Measurements from ENCODE around the gene DSP.
A peak's percentile ranks its signal among the peaks of the same experiment; 100 is the strongest.

DSP gene

GRCh38 chr6:7541175-7542064 lies at the start of gene DSP:
Gene DSP, plus strand, starts transcription at chr6:7541671. Its CDS starts 245 bp downstream, at chr6:7541916.
- DNase-seq (ENCODE audit: low spot score): peak; percentile 45

- no peak for DNase-seq (ENCODE audit: low spot score)
Measured at GRCh38 chr6:7493866-7494265, 47.6 kb upstream of the DSP start.

- DNase-seq (ENCODE audit: low spot score): no peak
Measured at GRCh38 chr6:7494638-7495037, 46.8 kb upstream of the DSP start.

- DNase-seq (ENCODE audit: low spot score): no peak
Measured at GRCh38 chr6:7496266-7496875, 45.1 kb upstream of the DSP start.

- DNase-seq (ENCODE audit: low spot score): no peak
Measured at GRCh38 chr6:7500752-7501282, 40.7 kb upstream of the DSP start.

- DNase-seq (ENCODE audit: low spot score): no peak
Measured at GRCh38 chr6:7502743-7503142, 38.7 kb upstream of the DSP start.

GRCh38 chr6:7504041-7504440 lies 37.4 kb upstream of the DSP start:
- no peak for DNase-seq (ENCODE audit: low spot score)

- peak; percentile 16 for DNase-seq (ENCODE audit: low spot score)
Measured at GRCh38 chr6:7505189-7505699, 36.2 kb upstream of the DSP start.

- no peak for DNase-seq (ENCODE audit: low spot score)
Measured at GRCh38 chr6:7507600-7507999, 33.9 kb upstream of the DSP start.

GRCh38 chr6:7512320-7512719 lies 29.2 kb upstream of the DSP start:
- DNase-seq (ENCODE audit: low spot score): no peak

- DNase-seq (ENCODE audit: low spot score): no peak
Measured at GRCh38 chr6:7513529-7513928, 27.9 kb upstream of the DSP start.

- DNase-seq (ENCODE audit: low spot score): no peak
Measured at GRCh38 chr6:7515363-7515762, 26.1 kb upstream of the DSP start.

- DNase-seq (ENCODE audit: low spot score): no peak
Measured at GRCh38 chr6:7518877-7519276, 22.6 kb upstream of the DSP start.

- DNase-seq (ENCODE audit: low spot score): no peak
Measured at GRCh38 chr6:7522873-7523272, 18.6 kb upstream of the DSP start.

GRCh38 chr6:7523922-7524321 lies 17.5 kb upstream of the DSP start:
- DNase-seq (ENCODE audit: low spot score): no peak

- DNase-seq (ENCODE audit: low spot score): no peak
Measured at GRCh38 chr6:7526755-7527154, 14.7 kb upstream of the DSP start.

GRCh38 chr6:7528565-7528964 lies 12.9 kb upstream of the DSP start:
- peak; percentile 21 for DNase-seq (ENCODE audit: low spot score)

- no peak for DNase-seq (ENCODE audit: low spot score)
Measured at GRCh38 chr6:7529141-7529540, 12.3 kb upstream of the DSP start.

- DNase-seq (ENCODE audit: low spot score): no peak
Measured at GRCh38 chr6:7532232-7532631, 9.2 kb upstream of the DSP start.

- no peak for DNase-seq (ENCODE audit: low spot score)
Measured at GRCh38 chr6:7532821-7533220, 8.7 kb upstream of the DSP start.

- no peak for DNase-seq (ENCODE audit: low spot score)
Measured at GRCh38 chr6:7534192-7534591, 7.3 kb upstream of the DSP start.

GRCh38 chr6:7535498-7535897 lies 6.0 kb upstream of the DSP start:
- DNase-seq (ENCODE audit: low spot score): peak; percentile 23

GRCh38 chr6:7537565-7538174 lies 3.8 kb upstream of the DSP start:
- no peak for DNase-seq (ENCODE audit: low spot score)

All from AG08396 (cell line).